GM18526 (cell line): ENCODE results near the gene LRRC4B.

Experiments
- POLR2A ChIP-seq: IDR thresholded peaks from 3 replicates; pipeline ENCODE4 v1.6.1; 2011; ENCODE audit not compliant: insufficient read length; ENCODE audit errors: extremely low read depth

LRRC4B gene

GRCh38 chr19:50477751-50478515 lies 90.3 kb downstream of the LRRC4B start:
- no peak for TF ChIP-seq POLR2A

GRCh38 chr19:50476907-50477238 lies 91.4 kb downstream of the LRRC4B start:
- no peak for TF ChIP-seq POLR2A

GRCh38 chr19:50476224-50476906 lies 91.9 kb downstream of the LRRC4B start, which contains the start of the genes EMC10 and GARIN5A:
Gene EMC10 (plus strand): TSS chr19:50476507. CDS start chr19:50476545, 38 bp downstream.
Gene GARIN5A (minus strand): TSS chr19:50476848. CDS start chr19:50476388, 460 bp downstream.
- TF ChIP-seq POLR2A: peak; percentile 98

GRCh38 chr19:50475736-50476223 lies 92.5 kb downstream of the LRRC4B start:
- no peak for TF ChIP-seq POLR2A

GRCh38 chr19:50475101-50475568 lies 93.1 kb downstream of the LRRC4B start:
- TF ChIP-seq POLR2A: no peak

- TF ChIP-seq POLR2A: no peak
Measured at GRCh38 chr19:50468818-50469217, 99.4 kb downstream of the LRRC4B start.

GRCh38 chr19:50467566-50467965 lies 100.7 kb downstream of the LRRC4B start:
- TF ChIP-seq POLR2A: no peak
